ENCODE measurements around the gene SHD. TPM values are rescaled to one million over a fixed set of nuclear protein-coding genes. Genes with fewer than 3 reads are reported as not detected.

SHD gene
- total and polyA plus RNA-seq, 9 of the 15 experiments (the other 6 are each of a cell fraction or from before 2014, with no cell fraction given) = 0.05 to 0.62 (median 0.15) TPM; not detected in 5

Other genes starting within 250 kb of the SHD start
Only the 7 nearest of the 16 such genes appear.
- 0.08 TPM in 1 of 2 replicates, not detected in the other for gene ANKRD24, start 96.6 kb upstream of the SHD start, total RNA-seq (2014; rRNA removed)
- not detected in 2 replicates for gene ANKRD24, start 96.6 kb upstream of the SHD start, total RNA-seq (2014; rRNA removed; fragmentation: Illumina TruSeq; extraction: Trizol)
- gene ANKRD24, start 96.6 kb upstream of the SHD start, total RNA-seq (2015; rRNA removed; fragmentation: Illumina TruSeq; extraction: Trizol) = not detected in 2 replicates
- 0.07 and 0.38 TPM in 2 replicates for gene ANKRD24, start 96.6 kb upstream of the SHD start, total RNA-seq (2021)
- gene ANKRD24, start 96.6 kb upstream of the SHD start, polyA plus RNA-seq (2011; rRNA removed) = 0.11 and 0.24 TPM in 2 replicates
- 0.07 TPM in 1 of 2 replicates, not detected in the other for gene ANKRD24, start 96.6 kb upstream of the SHD start, polyA plus RNA-seq (2014; fragmentation: Illumina TruSeq; extraction: Trizol)
- gene ANKRD24, start 96.6 kb upstream of the SHD start, polyA plus RNA-seq (2014; fragmentation: Nextera tagmentation; extraction: Ambion mirVana) = not detected
- 0.03 and 0.12 TPM in 2 replicates for gene ANKRD24, start 96.6 kb upstream of the SHD start, polyA plus RNA-seq (2014; rRNA removed)
- gene EBI3, start 49.7 kb upstream of the SHD start, total RNA-seq (2014; rRNA removed) = not detected in 2 replicates
- not detected in 2 replicates for gene EBI3, start 49.7 kb upstream of the SHD start, total RNA-seq (2014; rRNA removed; fragmentation: Illumina TruSeq; extraction: Trizol)
- gene EBI3, start 49.7 kb upstream of the SHD start, total RNA-seq (2015; rRNA removed; fragmentation: Illumina TruSeq; extraction: Trizol) = not detected in 2 replicates
- 0.22 TPM in 1 of 2 replicates, not detected in the other for gene EBI3, start 49.7 kb upstream of the SHD start, total RNA-seq (2021)
- 0.12 and 0.35 TPM in 2 replicates for gene EBI3, start 49.7 kb upstream of the SHD start, polyA plus RNA-seq (2011; rRNA removed)
- gene EBI3, start 49.7 kb upstream of the SHD start, polyA plus RNA-seq (2014; fragmentation: Illumina TruSeq; extraction: Trizol) = 0.30 TPM in 1 of 2 replicates, not detected in the other
- not detected for gene EBI3, start 49.7 kb upstream of the SHD start, polyA plus RNA-seq (2014; fragmentation: Nextera tagmentation; extraction: Ambion mirVana)
- gene EBI3, start 49.7 kb upstream of the SHD start, polyA plus RNA-seq (2014; rRNA removed) = 0.08 and 0.40 TPM in 2 replicates
- 34.9 and 46.0 TPM in 2 replicates for gene YJU2, start 32.2 kb upstream of the SHD start, total RNA-seq (2014; rRNA removed)
- gene YJU2, start 32.2 kb upstream of the SHD start, total RNA-seq (2014; rRNA removed; fragmentation: Illumina TruSeq; extraction: Trizol) = 11.7 and 12.1 TPM in 2 replicates
- 22.4 and 23.5 TPM in 2 replicates for gene YJU2, start 32.2 kb upstream of the SHD start, total RNA-seq (2015; rRNA removed; fragmentation: Illumina TruSeq; extraction: Trizol)
- gene YJU2, start 32.2 kb upstream of the SHD start, total RNA-seq (2021) = 26.5 and 28.6 TPM in 2 replicates
- 12.6 and 15.4 TPM in 2 replicates for gene YJU2, start 32.2 kb upstream of the SHD start, polyA plus RNA-seq (2011; rRNA removed)
- 19.3 and 27.8 TPM in 2 replicates for gene YJU2, start 32.2 kb upstream of the SHD start, polyA plus RNA-seq (2014; fragmentation: Illumina TruSeq; extraction: Trizol)
- gene YJU2, start 32.2 kb upstream of the SHD start, polyA plus RNA-seq (2014; fragmentation: Nextera tagmentation; extraction: Ambion mirVana) = 1 to 10 TPM in 1 of 2 experiments, under 1 TPM in 1; 0.41 to 1.4 TPM
- 33.0 and 34.6 TPM in 2 replicates for gene YJU2, start 32.2 kb upstream of the SHD start, polyA plus RNA-seq (2014; rRNA removed)
- not detected in 2 replicates for gene TMIGD2, start 23.1 kb downstream of the SHD start, total RNA-seq (2014; rRNA removed)
- not detected in 2 replicates for gene TMIGD2, start 23.1 kb downstream of the SHD start, total RNA-seq (2014; rRNA removed; fragmentation: Illumina TruSeq; extraction: Trizol)
- gene TMIGD2, start 23.1 kb downstream of the SHD start, total RNA-seq (2015; rRNA removed; fragmentation: Illumina TruSeq; extraction: Trizol) = not detected in 2 replicates
- gene TMIGD2, start 23.1 kb downstream of the SHD start, total RNA-seq (2021) = not detected in 2 replicates
- not detected in 2 replicates for gene TMIGD2, start 23.1 kb downstream of the SHD start, polyA plus RNA-seq (2011; rRNA removed)
- not detected in 2 replicates for gene TMIGD2, start 23.1 kb downstream of the SHD start, polyA plus RNA-seq (2014; fragmentation: Illumina TruSeq; extraction: Trizol)
- gene TMIGD2, start 23.1 kb downstream of the SHD start, polyA plus RNA-seq (2014; fragmentation: Nextera tagmentation; extraction: Ambion mirVana) = not detected
- gene TMIGD2, start 23.1 kb downstream of the SHD start, polyA plus RNA-seq (2014; rRNA removed) = not detected in 2 replicates
- gene FSD1, start 25.3 kb downstream of the SHD start, total RNA-seq (2014; rRNA removed) = 0.65 and 0.77 TPM in 2 replicates
- 0.73 and 0.80 TPM in 2 replicates for gene FSD1, start 25.3 kb downstream of the SHD start, total RNA-seq (2014; rRNA removed; fragmentation: Illumina TruSeq; extraction: Trizol)
- 0.49 and 0.69 TPM in 2 replicates for gene FSD1, start 25.3 kb downstream of the SHD start, total RNA-seq (2015; rRNA removed; fragmentation: Illumina TruSeq; extraction: Trizol)
- gene FSD1, start 25.3 kb downstream of the SHD start, total RNA-seq (2021) = 1.4 and 1.5 TPM in 2 replicates
- gene FSD1, start 25.3 kb downstream of the SHD start, polyA plus RNA-seq (2011; rRNA removed) = 0.87 and 1.2 TPM in 2 replicates
- gene FSD1, start 25.3 kb downstream of the SHD start, polyA plus RNA-seq (2014; fragmentation: Illumina TruSeq; extraction: Trizol) = 0.29 and 1.9 TPM in 2 replicates
- under 1 TPM in 1 of 2 experiments, not detected in 1; 0.11 TPM for gene FSD1, start 25.3 kb downstream of the SHD start, polyA plus RNA-seq (2014; fragmentation: Nextera tagmentation; extraction: Ambion mirVana)
- 0.78 and 1.1 TPM in 2 replicates for gene FSD1, start 25.3 kb downstream of the SHD start, polyA plus RNA-seq (2014; rRNA removed)
- gene STAP2, start 59.6 kb downstream of the SHD start, total RNA-seq (2014; rRNA removed) = 4.3 and 7.8 TPM in 2 replicates
- gene STAP2, start 59.6 kb downstream of the SHD start, total RNA-seq (2014; rRNA removed; fragmentation: Illumina TruSeq; extraction: Trizol) = 2.3 and 3.9 TPM in 2 replicates
- 3.5 and 4.5 TPM in 2 replicates for gene STAP2, start 59.6 kb downstream of the SHD start, total RNA-seq (2015; rRNA removed; fragmentation: Illumina TruSeq; extraction: Trizol)
- 5.7 and 8.2 TPM in 2 replicates for gene STAP2, start 59.6 kb downstream of the SHD start, total RNA-seq (2021)
- 4.3 and 4.7 TPM in 2 replicates for gene STAP2, start 59.6 kb downstream of the SHD start, polyA plus RNA-seq (2011; rRNA removed)
- 5.3 and 5.4 TPM in 2 replicates for gene STAP2, start 59.6 kb downstream of the SHD start, polyA plus RNA-seq (2014; fragmentation: Illumina TruSeq; extraction: Trizol)
- 1 to 10 TPM; 1.2 to 3.6 TPM for gene STAP2, start 59.6 kb downstream of the SHD start, polyA plus RNA-seq (2014; fragmentation: Nextera tagmentation; extraction: Ambion mirVana)
- gene STAP2, start 59.6 kb downstream of the SHD start, polyA plus RNA-seq (2014; rRNA removed) = 5.8 and 9.8 TPM in 2 replicates
- 3.6 and 5.7 TPM in 2 replicates for gene MPND, start 64.3 kb downstream of the SHD start, total RNA-seq (2014; rRNA removed)
- 1.5 and 1.9 TPM in 2 replicates for gene MPND, start 64.3 kb downstream of the SHD start, total RNA-seq (2014; rRNA removed; fragmentation: Illumina TruSeq; extraction: Trizol)
- gene MPND, start 64.3 kb downstream of the SHD start, total RNA-seq (2015; rRNA removed; fragmentation: Illumina TruSeq; extraction: Trizol) = 7.8 and 8.0 TPM in 2 replicates
- gene MPND, start 64.3 kb downstream of the SHD start, total RNA-seq (2021) = 14.0 and 16.2 TPM in 2 replicates
- 3.9 and 4.3 TPM in 2 replicates for gene MPND, start 64.3 kb downstream of the SHD start, polyA plus RNA-seq (2011; rRNA removed)
- 5.5 and 7.6 TPM in 2 replicates for gene MPND, start 64.3 kb downstream of the SHD start, polyA plus RNA-seq (2014; fragmentation: Illumina TruSeq; extraction: Trizol)
- 1 to 10 TPM in 1 of 2 experiments, under 1 TPM in 1; 0.25 to 1.3 TPM for gene MPND, start 64.3 kb downstream of the SHD start, polyA plus RNA-seq (2014; fragmentation: Nextera tagmentation; extraction: Ambion mirVana)
- 5.7 and 9.4 TPM in 2 replicates for gene MPND, start 64.3 kb downstream of the SHD start, polyA plus RNA-seq (2014; rRNA removed)